Upper lobe of right lung (tissue), 1 donor: ENCODE measurements around the gene TMEM51. TPM values are rescaled to one million over a fixed set of nuclear protein-coding genes. Genes with fewer than 3 reads are reported as not detected.
"Not testable (repeated sequence)": the region's sequence is repeated elsewhere in the genome, so short reads cannot be mapped to it uniquely, and the experiment has no call there.

Experiments used
- ATAC-seq: fragments of 200-7000 bp; cut with Tn5 transposase; one replicate; pipeline ENCODE4 v1.9.1; 2020; ENCODE audit warnings: mild to moderate bottlenecking, moderate library complexity
- DNase-seq: peaks from one replicate; pipeline ENCODE4 v3.0.0-alpha.2; 2020
- H3K27ac ChIP-seq: fragments of 200-600 bp; one replicate; pipeline ENCODE4 v1.8.0; 2022
- H3K27me3 ChIP-seq: fragments of 200-600 bp; one replicate; pipeline ENCODE4 v1.8.0; 2022; ENCODE audit warnings: mild to moderate bottlenecking
- H3K36me3 ChIP-seq: fragments of 200-600 bp; one replicate; pipeline ENCODE4 v1.8.0; 2022
- H3K4me1 ChIP-seq: fragments of 200-600 bp; one replicate; pipeline ENCODE4 v1.8.0; 2022
- H3K4me3 ChIP-seq: fragments of 200-600 bp; one replicate; pipeline ENCODE4 v1.8.0; 2022; ENCODE audit warnings: mild to moderate bottlenecking
- H3K9me3 ChIP-seq: fragments of 200-600 bp; one replicate; pipeline ENCODE4 v1.8.0; 2022
- intact Hi-C: fragments of 100-400 bp; cut with DNase I; formaldehyde crosslinking; loops from one replicate; pipeline ENCODE4 v1.11.0; 2022
- total RNA-seq: library from RNA; stranded (reverse); fragmentation: NEBNext Ultra II Directional; extraction: Animal tissue kit (Norgen Biotek cat#: 25700); gene quantifications from one replicate; pipeline ENCODE4 v1.2.1, GENCODE V29; 2021
- TF ChIP-seq, protein P1 (sequence below): fragments of 200-600 bp; IDR thresholded peaks from one replicate; pipeline ENCODE4 v1.8.0; 2022; ENCODE audit warnings: antibody characterized with exemption
- donor health status: DM: no; HTN: yes; CAD: no; lungs with severe emphysema.

The TMEM51 gene
- total RNA-seq, 1 donor from 2014 or later, result 14.7 TPM

DNA sequence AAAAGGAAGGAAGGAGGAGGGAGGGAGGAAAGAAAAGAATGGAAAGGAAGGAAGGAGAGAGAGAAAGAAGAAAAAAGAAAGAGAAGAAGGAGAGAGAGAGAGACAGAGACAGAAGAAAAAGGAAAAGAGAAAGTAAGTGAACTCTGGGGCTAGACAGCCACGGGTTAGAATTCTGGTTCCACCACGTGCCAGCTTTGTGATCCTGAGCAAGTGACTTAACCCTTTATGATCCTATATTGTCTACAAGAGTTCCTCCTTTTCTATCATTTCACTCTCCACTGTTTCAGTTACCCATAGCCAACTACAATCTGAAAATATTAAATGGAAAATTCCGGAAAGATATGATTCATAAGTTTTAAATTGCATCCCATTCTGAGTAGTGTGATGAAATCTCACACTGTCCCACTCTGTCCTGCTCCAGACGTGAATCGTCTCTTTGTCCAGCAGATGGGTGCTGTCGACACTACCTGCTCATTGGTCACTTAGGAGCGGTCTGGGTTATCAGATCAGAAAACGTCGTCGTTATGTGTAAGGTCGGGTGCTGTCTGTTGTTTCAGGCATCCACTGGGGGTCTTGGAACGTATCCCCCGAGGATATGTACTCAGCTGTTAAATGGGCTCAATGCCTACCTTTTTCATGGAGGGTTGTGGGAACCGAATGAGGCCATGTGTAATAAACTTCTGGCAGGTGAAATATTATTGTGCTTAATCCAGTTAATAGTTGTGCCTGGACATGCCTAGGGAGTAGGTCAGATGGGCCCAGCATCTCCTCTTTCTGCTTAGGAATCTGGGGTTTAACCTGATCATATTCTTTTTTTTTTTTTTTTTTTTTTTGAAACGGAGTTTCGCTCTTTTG is 19.1 kb downstream of the TMEM51 start:
- H3K36me3 ChIP-seq, result no peaks in the 10 kb centered on the region
- no peak overlapping the region for H3K4me3 ChIP-seq
- TF ChIP-seq, protein P1, sequence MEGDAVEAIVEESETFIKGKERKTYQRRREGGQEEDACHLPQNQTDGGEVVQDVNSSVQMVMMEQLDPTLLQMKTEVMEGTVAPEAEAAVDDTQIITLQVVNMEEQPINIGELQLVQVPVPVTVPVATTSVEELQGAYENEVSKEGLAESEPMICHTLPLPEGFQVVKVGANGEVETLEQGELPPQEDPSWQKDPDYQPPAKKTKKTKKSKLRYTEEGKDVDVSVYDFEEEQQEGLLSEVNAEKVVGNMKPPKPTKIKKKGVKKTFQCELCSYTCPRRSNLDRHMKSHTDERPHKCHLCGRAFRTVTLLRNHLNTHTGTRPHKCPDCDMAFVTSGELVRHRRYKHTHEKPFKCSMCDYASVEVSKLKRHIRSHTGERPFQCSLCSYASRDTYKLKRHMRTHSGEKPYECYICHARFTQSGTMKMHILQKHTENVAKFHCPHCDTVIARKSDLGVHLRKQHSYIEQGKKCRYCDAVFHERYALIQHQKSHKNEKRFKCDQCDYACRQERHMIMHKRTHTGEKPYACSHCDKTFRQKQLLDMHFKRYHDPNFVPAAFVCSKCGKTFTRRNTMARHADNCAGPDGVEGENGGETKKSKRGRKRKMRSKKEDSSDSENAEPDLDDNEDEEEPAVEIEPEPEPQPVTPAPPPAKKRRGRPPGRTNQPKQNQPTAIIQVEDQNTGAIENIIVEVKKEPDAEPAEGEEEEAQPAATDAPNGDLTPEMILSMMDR, result no peak
- no peaks in the 10 kb centered on the region for H3K9me3 ChIP-seq
- no peak overlapping the region for H3K27ac ChIP-seq
- H3K4me1 ChIP-seq, result peaks cover 21% of the 10 kb centered on the region
- peak; percentile 6 for DNase-seq
- H3K27me3 ChIP-seq, result no peaks in the 10 kb centered on the region
- intact Hi-C loops, result no loop called here
- ATAC-seq, result no peak

GRCh38 chr1:15173863-15174614 is 20.5 kb downstream of the TMEM51 start:
- Histone ChIP-seq H3K27me3 (no peaks in the 10 kb centered on the region), H3K4me1 (peaks cover 19% of the 10 kb centered on the region), H3K27ac (no peak overlapping the region), H3K36me3 (no peaks in the 10 kb centered on the region), H3K9me3 (no peaks in the 10 kb centered on the region), H3K4me3 (no peak overlapping the region)
- intact Hi-C loops, result no loop called here
- TF ChIP-seq, protein P1, result no peak
- ATAC-seq (no peak), DNase-seq (peak; percentile 48)

DNA sequence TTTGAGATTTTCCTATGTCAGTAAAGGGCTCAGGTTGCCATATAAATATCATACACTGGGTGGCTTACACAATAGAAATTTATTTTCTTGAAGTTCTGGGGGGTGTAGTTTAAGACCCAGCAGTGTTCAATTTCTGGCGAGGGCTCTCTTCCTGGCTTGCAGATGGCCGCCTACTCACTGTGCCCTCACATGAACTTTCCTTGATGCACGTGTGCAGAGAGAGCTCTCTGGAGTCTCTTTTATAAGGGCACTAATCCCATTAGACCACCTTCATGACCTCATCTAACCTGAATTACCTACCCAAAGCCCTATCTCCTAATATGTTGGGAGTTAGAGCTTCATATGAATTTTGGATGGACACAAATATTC is 21.1 kb downstream of the TMEM51 start:
- Histone ChIP-seq H3K4me3 (no peak overlapping the region), H3K27ac (no peak overlapping the region), H3K9me3 (no peaks in the 10 kb centered on the region), H3K27me3 (no peaks in the 10 kb centered on the region), H3K36me3 (no peaks in the 10 kb centered on the region), H3K4me1 (peaks cover 25% of the 10 kb centered on the region)
- TF ChIP-seq, protein P1, result no peak
- ATAC-seq (no peak), DNase-seq (no peak)
- intact Hi-C loops, result no loop called here

DNA sequence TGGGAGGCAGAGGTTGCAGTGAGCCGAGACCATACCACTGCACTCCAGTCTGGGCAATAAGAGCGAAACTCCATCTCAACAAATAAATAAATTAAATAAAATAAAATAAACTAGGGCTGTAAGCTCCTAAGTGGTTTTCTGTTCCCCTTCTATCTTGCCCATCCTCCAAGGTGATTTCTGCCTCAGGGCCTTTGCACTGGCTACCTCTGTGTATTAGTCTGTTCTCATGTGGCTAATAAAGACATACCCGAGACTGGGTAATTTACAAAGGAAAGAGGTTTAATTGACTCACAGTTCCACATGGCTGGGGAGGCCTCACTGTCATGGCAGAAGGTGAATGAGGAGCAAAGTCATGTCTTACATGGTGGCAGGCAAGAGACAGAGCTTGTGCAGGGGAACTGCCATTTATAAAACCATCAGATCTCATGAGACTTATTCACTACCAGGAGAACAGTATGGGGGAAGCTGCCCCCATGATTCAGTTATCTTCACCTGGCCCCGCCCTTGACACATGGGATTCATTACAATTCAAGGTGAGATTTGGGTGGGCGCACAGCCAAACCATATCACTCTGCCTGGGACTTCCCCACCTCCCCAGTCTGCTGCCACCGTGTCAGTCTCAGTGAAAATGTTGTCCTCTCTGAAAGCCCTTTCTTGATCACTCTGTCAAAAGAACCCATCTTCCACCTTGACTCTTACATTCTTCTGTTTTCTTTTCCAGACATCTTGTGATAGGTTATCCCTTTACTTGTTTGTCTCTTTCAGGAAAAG is 22.0 kb downstream of the TMEM51 start:
- H3K9me3 ChIP-seq, intact Hi-C loops, H3K36me3 ChIP-seq, H3K4me3 ChIP-seq, H3K27me3 ChIP-seq, ATAC-seq, H3K27ac ChIP-seq: not testable (repeated sequence)
- peak; percentile 12 for DNase-seq
- H3K4me1 ChIP-seq, result peaks cover 31% of the 10 kb centered on the region

GRCh38 chr1:15176120-15176519 is 22.6 kb downstream of the TMEM51 start:
- DNase-seq (no peak), ATAC-seq (no peak)
- TF ChIP-seq, protein P1, result no peak
- intact Hi-C loops, result no loop called here
- Histone ChIP-seq H3K9me3 (no peaks in the 10 kb centered on the region), H3K27me3 (no peaks in the 10 kb centered on the region), H3K4me1 (peaks cover 31% of the 10 kb centered on the region), H3K27ac (no peak overlapping the region), H3K36me3 (no peaks in the 10 kb centered on the region), H3K4me3 (no peak overlapping the region)
